CD14-positive monocyte (primary cell): ENCODE data around the gene PRPF19. TPM values are rescaled to one million over a fixed set of nuclear protein-coding genes. Genes with fewer than 3 reads are reported as not detected.
A peak's percentile ranks its signal among the peaks of the same experiment; 100 is the strongest.

Experiments
- DNase-seq, 3 donors: peaks; one replicate each; pipeline ENCODE4 v3.0.0-alpha.2; 2011 to 2022
- H2AFZ ChIP-seq: 2 replicates; pipeline ENCODE4 v1.6.0; 2012; ENCODE audit warnings: mild to moderate bottlenecking, low read depth, low read length, inconsistent platforms; ENCODE audit not compliant: insufficient read depth, poor library complexity, severe bottlenecking
- H3K27ac ChIP-seq, 2 donors: 1 replicate in 1 of 2; 2 replicates in 1 of 2; pipeline ENCODE4 v1.5.1; 2012 to 2013; ENCODE audit warnings: low read length in 2 of 2, control low read depth in 1 of 2, inconsistent platforms in 1 of 2, low read depth in 1 of 2, mild to moderate bottlenecking in 1 of 2
- H3K27me3 ChIP-seq, 2 donors: one replicate each; pipeline versions ENCODE4 v1.6.0 to v1.6.1; 2011 to 2013; ENCODE audit warnings: low read length in 2 of 2; ENCODE audit not compliant: control insufficient read depth in 2 of 2, insufficient read depth in 2 of 2
- H3K36me3 ChIP-seq, 2 donors: replicated peaks in 1 of 2; 1 replicate in 1 of 2; 2 replicates in 1 of 2; pipeline versions ENCODE4 v1.5.1 to v1.6.1; 2012 to 2013; ENCODE audit warnings: low read length in 2 of 2, control low read depth in 1 of 2, inconsistent platforms in 1 of 2, mild to moderate bottlenecking in 1 of 2; ENCODE audit not compliant: insufficient read depth in 2 of 2, control insufficient read depth in 1 of 2
- H3K4me1 ChIP-seq, 2 donors: 1 replicate in 1 of 2; 2 replicates in 1 of 2; pipeline versions ENCODE4 v1.5.1 to v1.6.1; 2012 to 2013; ENCODE audit warnings: low read length in 2 of 2, control low read depth in 1 of 2, inconsistent platforms in 1 of 2, mild to moderate bottlenecking in 1 of 2, moderate library complexity in 1 of 2; ENCODE audit not compliant: insufficient read depth in 2 of 2, control insufficient read depth in 1 of 2
- H3K4me2 ChIP-seq: replicated peaks from 2 replicates; pipeline ENCODE3; 2012; ENCODE audit warnings: low read length, moderate library complexity, mild to moderate bottlenecking; ENCODE audit not compliant: poor library complexity, severe bottlenecking; ENCODE audit errors: extremely low read depth
- H3K4me3 ChIP-seq, 3 experiments: fragments of 200-600 bp in 1 of 3; sonication (generic) in 1 of 3; replicated peaks in 1 of 3; 1 replicate in 2 of 3; 2 replicates in 1 of 3; pipeline ENCODE4 v1.5.1; 2011 to 2013; ENCODE audit warnings: low read length in 3 of 3, mild to moderate bottlenecking in 3 of 3, control low read depth in 2 of 3, low read depth in 2 of 3, inconsistent platforms in 1 of 3, moderate library complexity in 1 of 3
- H3K79me2 ChIP-seq: 2 replicates; pipeline ENCODE4 v1.6.0; 2012; ENCODE audit warnings: mild to moderate bottlenecking, control low read depth, inconsistent platforms, low read length, moderate library complexity; ENCODE audit not compliant: insufficient read depth
- H3K9ac ChIP-seq: 2 replicates; pipeline ENCODE4 v1.6.0; 2017; ENCODE audit warnings: low read length, mild to moderate bottlenecking; ENCODE audit not compliant: insufficient read depth, poor library complexity, severe bottlenecking
- H3K9me3 ChIP-seq, 2 donors: replicated peaks in 1 of 2; 1 replicate in 1 of 2; 2 replicates in 1 of 2; pipeline versions ENCODE4 v1.5.1 to v1.6.1; 2012 to 2013; ENCODE audit warnings: low read length in 2 of 2, control low read depth in 1 of 2; ENCODE audit not compliant: control insufficient read depth in 1 of 2, insufficient read depth in 1 of 2
- H4K20me1 ChIP-seq: 2 replicates; pipeline ENCODE4 v1.6.0; 2012; ENCODE audit warnings: mild to moderate bottlenecking, low read length, control low read depth, moderate library complexity; ENCODE audit not compliant: insufficient read depth
- H3K27ac Mint-ChIP-seq, 7 donors: one replicate each; pipeline ENCODE4 v1.8.0; 2020; ENCODE audit warnings: mild to moderate bottlenecking in 7 of 7, mixed read lengths in 7 of 7, moderate library complexity in 6 of 7, inconsistent platforms in 2 of 7
- H3K27me3 Mint-ChIP-seq, 3 donors: one replicate each; pipeline ENCODE4 v1.8.0; 2021 to 2022; ENCODE audit warnings: low read depth in 3 of 3, mild to moderate bottlenecking in 3 of 3, mixed read lengths in 3 of 3, moderate library complexity in 3 of 3, inconsistent platforms in 1 of 3
- H3K36me3 Mint-ChIP-seq, 2 donors: one replicate each; pipeline ENCODE4 v1.8.0; 2020; ENCODE audit warnings: mixed read lengths in 2 of 2, inconsistent platforms in 1 of 2, mild to moderate bottlenecking in 1 of 2
- H3K4me1 Mint-ChIP-seq: one replicate; pipeline ENCODE4 v1.8.0; 2020; ENCODE audit warnings: mild to moderate bottlenecking, mixed read lengths
- H3K4me3 Mint-ChIP-seq, 2 donors: one replicate each; pipeline ENCODE4 v1.8.0; 2020; ENCODE audit warnings: mild to moderate bottlenecking in 2 of 2, mixed read lengths in 2 of 2, moderate library complexity in 1 of 2
- H3K9me3 Mint-ChIP-seq, 7 donors: one replicate each; pipeline ENCODE4 v1.8.0; 2020 to 2022; ENCODE audit warnings: mixed read lengths in 7 of 7, mild to moderate bottlenecking in 6 of 7, moderate library complexity in 6 of 7, inconsistent platforms in 2 of 7
- CTCF ChIP-seq: fragments of 200-600 bp; IDR thresholded peaks from one replicate; pipeline ENCODE4 v1.8.0; 2022; ENCODE audit warnings: antibody characterized with exemption, mild to moderate bottlenecking
- WGBS: methylation state at CpG from one replicate; pipeline ENCODE4 v1.1.5; 2013; ENCODE audit warnings: missing lambda C conversion rate; ENCODE audit not compliant: insufficient coverage; 5-methylcytosine and 5-hydroxymethylcytosine counted together
- intact Hi-C, 2 donors: fragments of 100-400 bp; cut with micrococcal nuclease; formaldehyde crosslinking; loops; one replicate each; pipeline versions ENCODE4 v1.15.0 to v1.15.1; 2023
- polyA plus RNA-seq, 3 donors: library from polyadenylated mRNA; depleted of rRNA in 1 of 3; unstranded in 2 of 3; stranded (reverse) in 1 of 3; fragments of 300-500 nt in 2 of 3; fragments of >200 nt in 1 of 3; fragmentation: Illumina TruSeq in 2 of 3; gene quantifications; 1 replicate in 2 of 3; 2 replicates in 1 of 3; pipeline ENCODE4 v1.2.3, GENCODE V29; 2012 to 2021

PRPF19 gene
- polyA plus RNA-seq, 3 donors: 7.8 to 33.2 (median 12.2) TPM

GRCh38 chr11:60934790-60935605 is 28.6 kb upstream of the PRPF19 start:
- 92% methylated on average over 11 of the region's 21 CpGs for WGBS
- Histone ChIP-seq H2AFZ (no peak overlapping the region), H3K9ac (no peak overlapping the region), H3K27me3 (peaks cover 0 to 9% of the 10 kb centered on the region in 2 donors), H4K20me1 (peaks cover 61% of the 10 kb centered on the region), H3K79me2 (no peaks in the 10 kb centered on the region), H3K4me3 (no peak overlapping the region), H3K9me3 (no peaks in the 10 kb centered on the region), H3K36me3 (peaks cover 36 to 37% of the 10 kb centered on the region in 2 donors), H3K4me2 (no peak overlapping the region), H3K4me1 (no peaks in the 10 kb centered on the region), H3K27ac (no peak overlapping the region)
- Mint-ChIP-seq H3K27ac (peak overlapping the region in 2 of 7 donors; percentile 46 to 86), H3K27me3 (peaks cover 14 to 23% (median 17%) of the 10 kb centered on the region in 3 donors), H3K9me3 (peaks cover 0 to 2% (median 0%) of the 10 kb centered on the region in 7 donors), H3K4me1 (peaks cover 5% of the 10 kb centered on the region), H3K36me3 (peaks cover 34 to 38% of the 10 kb centered on the region in 2 donors), H3K4me3 (no peak overlapping the region)
- TF ChIP-seq CTCF: no peak
- no peak for DNase-seq
- intact Hi-C loops: no loop called here

- no peak for TF ChIP-seq CTCF
- peaks cover 28 to 29% of the 10 kb centered on the region in 2 donors for H3K36me3 ChIP-seq
- Mint-ChIP-seq H3K36me3 (peaks cover 26 to 31% of the 10 kb centered on the region in 2 donors), H3K9me3 (peaks cover 0 to 2% (median 0%) of the 10 kb centered on the region in 7 donors), H3K4me1 (peaks cover 5% of the 10 kb centered on the region), H3K27ac (peak overlapping the region in 1 of 7 donors; percentile 64), H3K27me3 (peaks cover 18 to 27% (median 25%) of the 10 kb centered on the region in 3 donors), H3K4me3 (no peak overlapping the region)
- H3K9ac ChIP-seq: no peak overlapping the region
- no peaks in the 10 kb centered on the region for H3K4me1 ChIP-seq
- H3K4me3 ChIP-seq: no peak overlapping the region
- 96% methylated on average over 52 of the region's 57 CpGs for WGBS
- H3K27ac ChIP-seq: no peak overlapping the region
- H4K20me1 ChIP-seq: peaks cover 53% of the 10 kb centered on the region
- no peak overlapping the region for H2AFZ ChIP-seq
- no peaks in the 10 kb centered on the region for H3K9me3 ChIP-seq
- intact Hi-C loops: no loop called here
- no peak overlapping the region for H3K4me2 ChIP-seq
- no peak for DNase-seq
- peaks cover 0 to 9% of the 10 kb centered on the region in 2 donors for H3K27me3 ChIP-seq
- H3K79me2 ChIP-seq: no peaks in the 10 kb centered on the region
Measured at GRCh38 chr11:60934124-60934789, 27.9 kb upstream of the PRPF19 start.
